Eye (tissue), 1 donor: ENCODE data around the gene SGSH.
"Not testable (repeated sequence)": the region's sequence is repeated elsewhere in the genome, so short reads cannot be mapped to it uniquely, and the experiment has no call there.

Experiments
- DNase-seq: peaks from one replicate; pipeline ENCODE4 v3.0.0-alpha.2; 2015

Gene SGSH

GRCh38 chr17:80209765-80210164 is 10.4 kb downstream of the SGSH start:
- DNase-seq, result no peak

GRCh38 chr17:80208050-80208449 is 12.1 kb downstream of the SGSH start:
- DNase-seq, result no peak

GRCh38 chr17:80205811-80206210 is 14.3 kb downstream of the SGSH start:
- no peak for DNase-seq

- no peak for DNase-seq
Measured at GRCh38 chr17:80204626-80205468, 15.3 kb downstream of the SGSH start.

- DNase-seq, result no peak
Measured at GRCh38 chr17:80203471-80203963, 16.6 kb downstream of the SGSH start.

GRCh38 chr17:80202197-80202596 is 17.9 kb downstream of the SGSH start:
- DNase-seq, result no peak

GRCh38 chr17:80201446-80201845 is 18.7 kb downstream of the SGSH start:
- DNase-seq, result no peak

GRCh38 chr17:80199295-80199694 is 20.8 kb downstream of the SGSH start:
- DNase-seq, result not testable (repeated sequence)

GRCh38 chr17:80198144-80198661 is 21.9 kb downstream of the SGSH start:
- no peak for DNase-seq

GRCh38 chr17:80196652-80197051 is 23.5 kb downstream of the SGSH start:
- DNase-seq, result no peak

GRCh38 chr17:80195671-80196529 is 24.2 kb downstream of the SGSH start:
- peak; percentile 42 for DNase-seq

GRCh38 chr17:80195141-80195540 is 25.0 kb downstream of the SGSH start:
- DNase-seq, result no peak

- peak; percentile 55 for DNase-seq
Measured at GRCh38 chr17:80191865-80192661, 28.1 kb downstream of the SGSH start.

- no peak for DNase-seq
Measured at GRCh38 chr17:80191192-80191591, 28.9 kb downstream of the SGSH start.

- DNase-seq, result no peak
Measured at GRCh38 chr17:80190716-80191115, 29.4 kb downstream of the SGSH start.

- no peak for DNase-seq
Measured at GRCh38 chr17:80189611-80190010, 30.5 kb downstream of the SGSH start.

- no peak for DNase-seq
Measured at GRCh38 chr17:80187515-80187941, 32.6 kb downstream of the SGSH start.

GRCh38 chr17:80187090-80187489 is 33.0 kb downstream of the SGSH start:
- no peak for DNase-seq

- DNase-seq, result no peak
Measured at GRCh38 chr17:80185968-80186367, 34.2 kb downstream of the SGSH start.

- DNase-seq, result peak; percentile 27
Measured at GRCh38 chr17:80184423-80184714, 35.8 kb downstream of the SGSH start.

GRCh38 chr17:80183581-80184422 is 36.3 kb downstream of the SGSH start:
- DNase-seq, result no peak

GRCh38 chr17:80182845-80183223 is 37.3 kb downstream of the SGSH start:
- no peak for DNase-seq
